IMR-90 (cell line): ENCODE measurements around the gene OR5B17. TPM values are rescaled to one million over a fixed set of nuclear protein-coding genes. Genes with fewer than 3 reads are reported as not detected.

Experiments
- ATAC-seq: fragments of 200-7000 bp; cut with Tn5 transposase; 2 replicates; pipeline ENCODE4 v1.9.1; 2020; ENCODE audit warnings: low read depth, mild to moderate bottlenecking, moderate library complexity
- BruUV-seq: library from RNA; stranded (reverse); fragments of 400-500 nt; replicated peaks from 2 replicates; lab custom pipeline; 2021; lab: Mats Ljungman, UMichigan
- CTCF ChIA-PET: fragments of 300-600 bp; formaldehyde crosslinking; extraction: SDS; loops from one replicate; lab custom pipeline; 2021; ENCODE audit warnings: antibody characterized with exemption; lab: Yijun Ruan, JAX
- POLR2A ChIA-PET: fragments of 300-600 bp; sonication (Branson Sonifier 250); formaldehyde crosslinking; loops from one replicate; lab custom pipeline; 2022; ENCODE audit warnings: antibody characterized with exemption; ENCODE audit not compliant: unreplicated experiment; lab: Charles Lee
- DNase-seq: peaks from one replicate; pipeline ENCODE4 v3.0.0; 2013
- H2AFZ ChIP-seq: replicated peaks from 2 replicates; pipeline ENCODE3; 2013; ENCODE audit warnings: low read length, mild to moderate bottlenecking; ENCODE audit not compliant: poor library complexity
- H2AK5ac ChIP-seq: 2 replicates; pipeline ENCODE4 v1.6.1; 2013; ENCODE audit warnings: low read depth, low read length, inconsistent platforms
- H2AK9ac ChIP-seq: replicated peaks from 2 replicates; pipeline ENCODE3; 2013; ENCODE audit warnings: mild to moderate bottlenecking, low read depth, low read length, moderate library complexity; ENCODE audit not compliant: poor library complexity
- H2BK120ac ChIP-seq: 2 replicates; pipeline ENCODE4 v1.6.1; 2013; ENCODE audit warnings: low read depth, low read length, inconsistent platforms
- H2BK15ac ChIP-seq: 3 replicates; pipeline ENCODE4 v1.6.1; 2013; ENCODE audit warnings: low read depth, low read length, inconsistent platforms
- H2BK20ac ChIP-seq: 2 replicates; pipeline ENCODE4 v1.6.1; 2013; ENCODE audit warnings: low read depth, mild to moderate bottlenecking, inconsistent platforms, low read length, moderate library complexity
- H2BK5ac ChIP-seq: 2 replicates; pipeline ENCODE4 v1.6.1; 2013; ENCODE audit warnings: mild to moderate bottlenecking, low read depth, low read length, inconsistent platforms; ENCODE audit not compliant: poor library complexity, severe bottlenecking
- H3K14ac ChIP-seq: replicated peaks from 2 replicates; pipeline ENCODE4 v1.6.1; 2013; ENCODE audit warnings: low read depth, low read length, inconsistent platforms
- H3K18ac ChIP-seq: 2 replicates; pipeline ENCODE4 v1.6.1; 2013; ENCODE audit warnings: low read depth, low read length, control low read depth
- H3K23ac ChIP-seq: 2 replicates; pipeline ENCODE4 v1.6.1; 2013; ENCODE audit warnings: low read depth, low read length, inconsistent platforms
- H3K27ac ChIP-seq: 2 replicates; pipeline ENCODE4 v1.5.1; 2013; ENCODE audit warnings: mild to moderate bottlenecking, control low read depth, low read length; ENCODE audit not compliant: insufficient read depth
- H3K27me3 ChIP-seq: 2 replicates; pipeline ENCODE4 v1.6.1; 2013; ENCODE audit warnings: low read length; ENCODE audit not compliant: control insufficient read depth, insufficient read depth
- H3K36me3 ChIP-seq: 2 replicates; pipeline ENCODE4 v1.6.1; 2013; ENCODE audit warnings: low read length, mixed read lengths; ENCODE audit not compliant: control insufficient read depth, insufficient read depth
- H3K4ac ChIP-seq: 2 replicates; pipeline ENCODE4 v1.6.1; 2013; ENCODE audit warnings: low read depth, low read length, inconsistent platforms
- H3K4me1 ChIP-seq: 2 replicates; pipeline ENCODE4 v1.6.1; 2013; ENCODE audit warnings: low read length, mixed read lengths; ENCODE audit not compliant: control insufficient read depth, insufficient read depth
- H3K4me2 ChIP-seq: 2 replicates; pipeline ENCODE4 v1.6.1; 2013; ENCODE audit warnings: low read depth, mild to moderate bottlenecking, control low read depth, low read length, moderate library complexity
- H3K4me3 ChIP-seq: 2 replicates; pipeline ENCODE4 v1.5.1; 2013; ENCODE audit warnings: low read depth, mild to moderate bottlenecking, control low read depth, low read length, moderate library complexity; ENCODE audit not compliant: insufficient read depth
- H3K56ac ChIP-seq: 2 replicates; pipeline ENCODE4 v1.6.1; 2013; ENCODE audit warnings: low read length, inconsistent platforms; ENCODE audit not compliant: insufficient read depth; ENCODE audit errors: extremely low read depth
- H3K79me1 ChIP-seq, 2 experiments: 2 replicates each; pipeline ENCODE4 v1.6.1; 2013; ENCODE audit warnings: low read length in 2 of 2, inconsistent platforms in 1 of 2, low read depth in 1 of 2
- H3K9ac ChIP-seq: 2 replicates; pipeline ENCODE4 v1.6.1; 2013; ENCODE audit warnings: low read depth, low read length, control low read depth
- H3K9me1 ChIP-seq: 2 replicates; pipeline ENCODE4 v1.6.1; 2013; ENCODE audit warnings: low read length, inconsistent platforms; ENCODE audit not compliant: insufficient read depth
- H3K9me3 ChIP-seq: 2 replicates; pipeline ENCODE4 v1.6.1; 2013; ENCODE audit warnings: low read length; ENCODE audit not compliant: control insufficient read depth, insufficient read depth
- H4K20me1 ChIP-seq: 2 replicates; pipeline ENCODE4 v1.6.1; 2013; ENCODE audit warnings: low read length, inconsistent platforms; ENCODE audit not compliant: insufficient read depth
- H4K5ac ChIP-seq: 2 replicates; pipeline ENCODE4 v1.6.1; 2013; ENCODE audit warnings: mild to moderate bottlenecking, low read depth, low read length, control low read depth
- H4K8ac ChIP-seq, 2 experiments: 2 replicates each; pipeline ENCODE4 v1.6.1; 2013; ENCODE audit warnings: low read depth in 2 of 2, low read length in 2 of 2, control low read depth in 1 of 2, inconsistent platforms in 1 of 2
- H4K91ac ChIP-seq: 2 replicates; pipeline ENCODE4 v1.6.1; 2013; ENCODE audit warnings: low read depth, low read length, inconsistent platforms; ENCODE audit not compliant: insufficient read depth
- MAFK ChIP-seq: IDR thresholded peaks from 2 replicates; pipeline ENCODE4 v1.6.1; 2012; ENCODE audit warnings: low read depth, low read length, improper control_type of control experiment
- MXI1 ChIP-seq: IDR thresholded peaks from 2 replicates; pipeline ENCODE4 v1.6.1; 2012; ENCODE audit warnings: low read depth, mild to moderate bottlenecking, low read length, moderate library complexity, borderline replicate concordance
- WGBS, 2 experiments: methylation state at CpG; one replicate each; pipeline versions ENCODE4 v1.1.5 to v1.1.7; 2013; ENCODE audit warnings: missing lambda C conversion rate in 2 of 2; ENCODE audit not compliant: insufficient read length in 1 of 2; ENCODE audit errors: extremely low coverage in 2 of 2; 5-methylcytosine and 5-hydroxymethylcytosine counted together
- dilution Hi-C: fragments of 300-500 bp; cut with HindIII; formaldehyde crosslinking; loops from one replicate; pipeline ENCODE4 v1.14.3; 2018; ENCODE audit warnings: low sequenced_read_pairs; ENCODE audit not compliant: unreplicated experiment
- in situ Hi-C: fragments of 300-500 bp; cut with MboI; formaldehyde crosslinking; loops from 3 replicates; pipeline ENCODE4 v1.14.3; 2019; ENCODE audit warnings: low sequenced_read_pairs, inconsistent platforms, mixed read lengths
- intact Hi-C: fragments of 100-400 bp; cut with micrococcal nuclease; formaldehyde crosslinking; loops from 2 replicates; pipeline ENCODE4 v1.10.0; 2022
- polyA plus RNA-seq, 3 experiments: library from polyadenylated mRNA; depleted of rRNA; stranded (reverse); fragments of >200 nt; gene quantifications; 2 replicates each; pipeline ENCODE4 v1.2.3, GENCODE V29; 2012; ENCODE audit warnings: low replicate concordance in 1 of 3
- total RNA-seq: library from RNA; depleted of rRNA; stranded (reverse); fragments of >200 nt; gene quantifications from 2 replicates; pipeline ENCODE4 v1.2.3, GENCODE V29; 2012
- TF ChIP-seq, protein P1 (sequence below): conservative IDR thresholded peaks from 2 replicates; pipeline ENCODE4 v1.5.1; 2012; ENCODE audit warnings: mild to moderate bottlenecking, low read depth, low read length, improper control_type of control experiment

The OR5B17 gene
- total and polyA plus RNA-seq, 2 of the 4 experiments (the other 2 are of a cell fraction): not detected

DNA sequence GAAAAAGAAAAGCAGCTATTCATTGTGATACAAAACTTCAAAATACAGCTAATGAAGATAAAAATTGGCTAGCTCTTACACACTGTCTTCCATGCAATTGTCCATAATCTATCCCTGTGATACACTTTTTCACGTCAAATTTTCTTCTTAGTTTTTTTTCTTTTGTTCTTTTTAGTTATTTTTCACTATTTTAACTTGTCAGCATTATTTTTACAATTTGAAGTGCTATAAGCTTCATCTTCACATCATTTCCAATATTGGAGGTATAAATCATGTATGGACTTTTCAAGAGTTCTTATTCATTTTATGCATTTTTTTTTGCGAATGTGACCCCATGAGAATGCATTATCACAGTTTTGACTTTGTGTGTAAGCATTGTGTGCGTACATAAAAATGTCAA is 4.1 kb downstream of the OR5B17 start:
- intact Hi-C loops (no loop called here), dilution Hi-C loops (no loop called here), in situ Hi-C loops (no loop called here)
- Histone ChIP-seq H3K4me2 (no peak overlapping the region), H2BK5ac (no peak overlapping the region), H4K8ac (no peak overlapping the region; a peak in 1 of 4 replicates), H3K56ac (no peak overlapping the region), H3K18ac (no peak overlapping the region), H3K36me3 (no peaks in the 10 kb centered on the region), H4K20me1 (no peaks in the 10 kb centered on the region), H2BK20ac (no peak overlapping the region), H2BK120ac (no peak overlapping the region), H3K9me1 (no peaks in the 10 kb centered on the region), H2AFZ (no peak overlapping the region), H3K27me3 (no peaks in the 10 kb centered on the region), H3K79me1 (no peaks in the 10 kb centered on the region), H3K27ac (no peak overlapping the region), H4K5ac (no peak overlapping the region), H3K4me1 (no peaks in the 10 kb centered on the region), H3K4me3 (no peak overlapping the region), H4K91ac (no peak overlapping the region), H2AK9ac (no peak overlapping the region), H3K4ac (no peak overlapping the region), H3K23ac (no peak overlapping the region), H3K9ac (no peak overlapping the region), H3K9me3 (no peaks in the 10 kb centered on the region), H3K14ac (no peak overlapping the region), H2AK5ac (no peak overlapping the region), H2BK15ac (no peak overlapping the region)
- ChIA-PET POLR2A (no interaction called here), CTCF (no interaction called here)
- BruUV-seq: no TSS peak
- DNase-seq (no peak), ATAC-seq (no peak)
- TF ChIP-seq MAFK (peak; percentile 77), MXI1 (no peak)
- TF ChIP-seq, protein P1, sequence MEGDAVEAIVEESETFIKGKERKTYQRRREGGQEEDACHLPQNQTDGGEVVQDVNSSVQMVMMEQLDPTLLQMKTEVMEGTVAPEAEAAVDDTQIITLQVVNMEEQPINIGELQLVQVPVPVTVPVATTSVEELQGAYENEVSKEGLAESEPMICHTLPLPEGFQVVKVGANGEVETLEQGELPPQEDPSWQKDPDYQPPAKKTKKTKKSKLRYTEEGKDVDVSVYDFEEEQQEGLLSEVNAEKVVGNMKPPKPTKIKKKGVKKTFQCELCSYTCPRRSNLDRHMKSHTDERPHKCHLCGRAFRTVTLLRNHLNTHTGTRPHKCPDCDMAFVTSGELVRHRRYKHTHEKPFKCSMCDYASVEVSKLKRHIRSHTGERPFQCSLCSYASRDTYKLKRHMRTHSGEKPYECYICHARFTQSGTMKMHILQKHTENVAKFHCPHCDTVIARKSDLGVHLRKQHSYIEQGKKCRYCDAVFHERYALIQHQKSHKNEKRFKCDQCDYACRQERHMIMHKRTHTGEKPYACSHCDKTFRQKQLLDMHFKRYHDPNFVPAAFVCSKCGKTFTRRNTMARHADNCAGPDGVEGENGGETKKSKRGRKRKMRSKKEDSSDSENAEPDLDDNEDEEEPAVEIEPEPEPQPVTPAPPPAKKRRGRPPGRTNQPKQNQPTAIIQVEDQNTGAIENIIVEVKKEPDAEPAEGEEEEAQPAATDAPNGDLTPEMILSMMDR: no peak
- WGBS, 2 experiments: no CpG with 5 or more reads among the region's 3 CpGs
